ENCODE measurements around the gene HMGCR.

Gene HMGCR

GRCh38 chr5:75389430-75389829, 52.4 kb downstream of the HMGCR start:
- no peak for DNase-seq

GRCh38 chr5:75395277-75395676, 58.3 kb downstream of the HMGCR start:
- DNase-seq: no peak

- no peak for DNase-seq
Measured at GRCh38 chr5:75405296-75405695, 68.3 kb downstream of the HMGCR start.
